ENCODE results near the gene ST6GAL1.
A peak's percentile ranks its signal among the peaks of the same experiment; 100 is the strongest.
"Not testable (repeated sequence)": the region's sequence is repeated elsewhere in the genome, so short reads cannot be mapped to it uniquely, and the experiment has no call there.

Gene ST6GAL1

GRCh38 chr3:187046033-187046432 lies 115.7 kb downstream of the ST6GAL1 start:
- no peak for DNase-seq (ENCODE audit: low read depth, low spot score)

- DNase-seq (ENCODE audit: low read depth, low spot score): no peak
These were observed 119.3 kb downstream of the ST6GAL1 start for GRCh38 chr3:187049462-187050101.

GRCh38 chr3:187051066-187051465 lies 120.7 kb downstream of the ST6GAL1 start:
- no peak for DNase-seq (ENCODE audit: low read depth, low spot score)

GRCh38 chr3:187051724-187052366 lies 121.5 kb downstream of the ST6GAL1 start:
- DNase-seq (ENCODE audit: low read depth, low spot score): no peak

DNA sequence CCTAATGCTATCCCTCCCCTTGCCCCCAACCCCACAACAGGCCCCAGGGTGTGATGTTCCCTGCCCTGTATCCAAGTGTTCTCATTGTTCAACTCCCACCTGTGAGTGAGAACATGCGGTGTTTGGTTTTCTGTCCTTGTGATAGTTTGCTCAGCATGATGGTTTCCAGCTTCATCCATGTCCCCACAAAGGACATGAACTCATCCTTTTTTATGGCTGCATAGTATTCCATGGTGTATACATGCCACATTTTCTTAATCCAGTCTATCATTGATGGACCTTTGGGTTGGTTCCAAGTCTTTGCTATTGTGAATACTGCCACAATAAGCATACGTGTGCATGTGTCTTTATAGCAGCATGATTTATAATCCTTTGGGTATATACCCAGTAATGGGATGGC lies 122.1 kb downstream of the ST6GAL1 start:
- DNase-seq (ENCODE audit: low read depth, low spot score): not testable (repeated sequence)

GRCh38 chr3:187054433-187054832 lies 124.1 kb downstream of the ST6GAL1 start:
- not testable (repeated sequence) for DNase-seq (ENCODE audit: low read depth, low spot score)

GRCh38 chr3:187057803-187058202 lies 127.5 kb downstream of the ST6GAL1 start:
- DNase-seq (ENCODE audit: low read depth, low spot score): not testable (repeated sequence)

- no peak for DNase-seq (ENCODE audit: low read depth, low spot score)
These were observed 131.4 kb downstream of the ST6GAL1 start for GRCh38 chr3:187061748-187062147.

DNA sequence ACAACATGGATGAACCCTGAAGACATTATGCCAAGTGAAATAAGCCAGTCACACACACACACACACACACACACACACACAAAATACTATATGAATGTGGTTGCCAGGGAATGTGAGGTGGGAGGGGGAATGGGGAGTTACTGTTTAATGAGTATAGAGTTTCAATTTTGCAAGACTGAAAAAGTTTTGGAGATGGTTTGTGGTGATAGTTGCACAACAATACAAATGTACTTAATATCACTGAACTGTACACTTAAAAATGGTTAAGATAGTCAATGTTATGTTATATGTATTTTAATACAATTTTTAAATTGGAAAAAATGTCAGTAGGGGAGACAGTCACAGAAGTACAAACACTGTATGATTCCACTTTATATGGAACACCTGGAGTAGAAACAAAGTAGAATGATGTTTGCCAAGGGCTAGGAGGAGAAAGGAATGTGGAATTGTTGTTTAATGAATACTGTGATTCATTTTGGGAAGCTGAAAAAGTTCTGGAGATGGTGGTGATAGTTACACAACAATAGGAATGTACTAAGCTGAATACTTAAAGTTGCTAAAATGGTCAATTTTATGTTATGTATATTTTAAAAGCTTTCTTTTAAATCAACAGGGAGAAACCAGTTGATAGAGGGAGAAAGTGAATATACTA lies 132.3 kb downstream of the ST6GAL1 start:
- no peak for DNase-seq (ENCODE audit: low read depth, low spot score)

GRCh38 chr3:187063286-187064121 lies 133.2 kb downstream of the ST6GAL1 start:
- no peak for DNase-seq (ENCODE audit: low read depth, low spot score)

GRCh38 chr3:187064210-187065115 lies 134.1 kb downstream of the ST6GAL1 start:
- DNase-seq (ENCODE audit: low read depth, low spot score): no peak

DNA sequence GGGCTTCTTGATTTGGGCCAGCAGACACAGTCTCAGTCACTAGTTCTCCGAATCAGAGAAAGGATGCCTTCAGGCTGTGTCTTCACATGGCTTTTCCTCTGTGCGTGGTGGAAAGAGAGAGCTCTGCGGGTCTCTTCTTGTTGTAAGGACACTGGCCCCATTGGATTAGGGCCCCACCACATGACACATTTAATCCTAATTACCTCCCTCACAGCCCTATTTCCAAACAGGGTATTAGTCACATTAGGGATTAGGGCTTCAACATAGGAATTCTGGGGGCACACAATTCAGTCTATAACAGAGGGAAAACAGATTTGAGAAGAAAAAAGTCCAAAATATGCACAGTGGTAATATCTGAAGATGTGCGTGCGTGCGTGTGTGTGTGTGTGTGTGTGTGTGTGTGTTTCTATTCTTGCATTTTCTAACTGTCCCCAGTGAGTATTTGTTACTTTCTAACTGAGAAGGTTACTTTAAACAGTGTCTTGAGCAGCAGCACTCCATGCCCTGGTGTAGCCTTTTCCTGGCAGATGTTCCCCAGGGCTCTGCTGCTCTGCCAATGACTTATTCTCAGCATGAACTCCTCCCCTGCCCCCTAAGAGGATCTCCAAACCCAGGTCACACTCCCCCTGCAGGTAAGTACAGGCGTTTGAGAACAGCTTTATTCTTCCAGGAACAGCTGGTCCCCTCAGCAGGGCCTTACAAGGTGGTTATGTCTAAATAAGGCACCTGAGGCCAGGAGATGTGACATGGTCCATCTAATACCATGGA lies 136.1 kb downstream of the ST6GAL1 start:
- DNase-seq (ENCODE audit: low read depth, low spot score): peak; percentile 30

GRCh38 chr3:187068787-187069186 lies 138.5 kb downstream of the ST6GAL1 start:
- no peak for DNase-seq (ENCODE audit: low read depth, low spot score)

- DNase-seq (ENCODE audit: low read depth, low spot score): no peak
These were observed 139.7 kb downstream of the ST6GAL1 start for GRCh38 chr3:187069857-187070516.

DNA sequence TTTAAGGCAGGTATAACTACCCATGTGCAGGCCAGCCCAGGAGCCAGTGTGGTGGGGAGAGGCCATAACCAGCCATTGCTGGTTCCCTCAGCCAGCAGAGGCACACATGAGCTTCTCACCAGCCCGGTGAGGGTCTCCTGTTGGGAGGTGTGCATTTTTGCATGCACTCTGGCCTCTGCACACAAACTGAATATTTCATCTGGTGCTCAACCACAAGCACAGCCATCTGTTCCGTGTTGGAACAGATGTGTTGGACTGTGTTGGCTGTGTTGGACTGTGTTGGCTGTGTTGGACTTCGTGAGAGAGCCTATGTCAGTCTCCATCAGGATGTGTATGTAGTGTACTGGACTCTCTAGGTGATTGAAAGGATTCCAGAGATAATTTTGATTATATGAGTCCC lies 141.8 kb downstream of the ST6GAL1 start:
- DNase-seq (ENCODE audit: low read depth, low spot score): no peak

GRCh38 chr3:187072511-187072910 lies 142.2 kb downstream of the ST6GAL1 start:
- DNase-seq (ENCODE audit: low read depth, low spot score): no peak

- no peak for DNase-seq (ENCODE audit: low read depth, low spot score)
These were observed 143.3 kb downstream of the ST6GAL1 start for GRCh38 chr3:187073581-187074098.

GRCh38 chr3:187074846-187075245 lies 144.5 kb downstream of the ST6GAL1 start:
- DNase-seq (ENCODE audit: low read depth, low spot score): no peak

GRCh38 chr3:187076297-187076696 lies 146.0 kb downstream of the ST6GAL1 start:
- no peak for DNase-seq (ENCODE audit: low read depth, low spot score)

Measured in iPS DF 19.7 (cell line).